Measurements from ENCODE around the gene HAPLN2.
A peak's percentile ranks its signal among the peaks of the same experiment; 100 is the strongest.

Gene HAPLN2

DNA sequence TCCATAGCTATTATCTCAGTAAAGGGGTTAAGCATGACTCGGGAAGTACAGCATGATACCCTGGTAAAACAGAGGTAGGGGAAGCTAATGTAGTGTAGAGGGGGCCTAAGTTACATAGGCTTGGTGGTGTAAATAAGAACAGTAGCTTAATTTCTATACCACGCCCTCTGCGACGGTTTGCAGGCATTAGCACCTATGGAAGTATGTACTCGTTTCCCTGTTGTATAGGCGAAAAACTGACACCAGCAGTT is 28.1 kb upstream of the HAPLN2 start:
- no peaks in the 10 kb centered on the region for H3K27me3 ChIP-seq (ENCODE audit: control insufficient read depth, insufficient read depth, low read length)
- peaks cover 4% of the 10 kb centered on the region for H3K4me1 ChIP-seq
- H2AFZ ChIP-seq = peak overlapping the region; percentile 83

DNA sequence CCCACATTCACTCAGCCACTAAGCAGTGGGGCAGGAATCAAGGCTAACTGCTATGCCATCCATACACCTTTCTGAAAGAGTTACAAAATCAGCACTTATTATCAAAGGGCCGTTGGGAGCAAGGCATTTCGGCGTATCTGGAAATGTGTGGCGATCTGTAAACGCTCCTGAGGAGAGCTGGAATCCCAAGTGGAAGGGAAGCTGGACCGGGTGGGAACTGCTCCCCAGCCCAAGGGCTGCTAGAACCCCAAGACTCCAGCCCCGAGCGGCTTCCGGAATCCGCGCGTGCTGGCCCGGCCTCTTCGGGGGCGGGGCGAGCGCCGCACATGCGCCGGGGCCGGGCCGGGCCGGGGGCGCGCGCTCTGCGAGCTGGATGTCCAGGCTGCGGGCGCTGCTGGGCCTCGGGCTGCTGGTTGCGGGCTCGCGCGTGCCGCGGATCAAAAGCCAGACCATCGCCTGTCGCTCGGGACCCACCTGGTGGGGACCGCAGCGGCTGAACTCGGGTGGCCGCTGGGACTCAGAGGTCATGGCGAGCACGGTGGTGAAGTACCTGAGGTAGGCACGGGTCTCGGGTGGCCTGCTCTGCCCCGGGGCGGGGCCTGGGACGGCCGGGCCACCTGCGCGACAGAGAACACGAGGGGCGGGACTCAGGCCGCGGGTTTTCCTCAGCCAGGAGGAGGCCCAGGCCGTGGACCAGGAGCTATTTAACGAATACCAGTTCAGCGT is 27.6 kb upstream of the HAPLN2 start, which contains the start of gene NAXE:
TSS of gene NAXE (plus strand) at position 345 of the 726 bp plus-strand sequence. CDS start at position 374, 29 bp downstream.
- Histone ChIP-seq H2AFZ (peak within 1 kb of the TSS; percentile 83), H3K27ac (peak within 1 kb of the TSS; percentile 74), H3K36me3 (ENCODE audit: control insufficient read depth, insufficient read depth, low read length) (no peaks in the 10 kb centered on the region)

More for the DNA sequence above, 28.1 kb upstream of the HAPLN2 start:
- Histone ChIP-seq H3K79me2 (no peaks in the 10 kb centered on the region), H3K9me3 (ENCODE audit: control insufficient read depth, low read length) (no peaks in the 10 kb centered on the region), H3K27ac (peak overlapping the region; percentile 74), H3K9ac (no peak overlapping the region), H3K4me2 (ENCODE audit: low read length) (peak overlapping the region; percentile 92), H3K36me3 (ENCODE audit: control insufficient read depth, insufficient read depth, low read length) (no peaks in the 10 kb centered on the region), H3K4me3 (ENCODE audit: low read depth, low read length) (peak overlapping the region; percentile 83)
- TF ChIP-seq, protein P1, sequence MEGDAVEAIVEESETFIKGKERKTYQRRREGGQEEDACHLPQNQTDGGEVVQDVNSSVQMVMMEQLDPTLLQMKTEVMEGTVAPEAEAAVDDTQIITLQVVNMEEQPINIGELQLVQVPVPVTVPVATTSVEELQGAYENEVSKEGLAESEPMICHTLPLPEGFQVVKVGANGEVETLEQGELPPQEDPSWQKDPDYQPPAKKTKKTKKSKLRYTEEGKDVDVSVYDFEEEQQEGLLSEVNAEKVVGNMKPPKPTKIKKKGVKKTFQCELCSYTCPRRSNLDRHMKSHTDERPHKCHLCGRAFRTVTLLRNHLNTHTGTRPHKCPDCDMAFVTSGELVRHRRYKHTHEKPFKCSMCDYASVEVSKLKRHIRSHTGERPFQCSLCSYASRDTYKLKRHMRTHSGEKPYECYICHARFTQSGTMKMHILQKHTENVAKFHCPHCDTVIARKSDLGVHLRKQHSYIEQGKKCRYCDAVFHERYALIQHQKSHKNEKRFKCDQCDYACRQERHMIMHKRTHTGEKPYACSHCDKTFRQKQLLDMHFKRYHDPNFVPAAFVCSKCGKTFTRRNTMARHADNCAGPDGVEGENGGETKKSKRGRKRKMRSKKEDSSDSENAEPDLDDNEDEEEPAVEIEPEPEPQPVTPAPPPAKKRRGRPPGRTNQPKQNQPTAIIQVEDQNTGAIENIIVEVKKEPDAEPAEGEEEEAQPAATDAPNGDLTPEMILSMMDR (IDR thresholded peaks at IDR 0.05) = no peak

DNA sequence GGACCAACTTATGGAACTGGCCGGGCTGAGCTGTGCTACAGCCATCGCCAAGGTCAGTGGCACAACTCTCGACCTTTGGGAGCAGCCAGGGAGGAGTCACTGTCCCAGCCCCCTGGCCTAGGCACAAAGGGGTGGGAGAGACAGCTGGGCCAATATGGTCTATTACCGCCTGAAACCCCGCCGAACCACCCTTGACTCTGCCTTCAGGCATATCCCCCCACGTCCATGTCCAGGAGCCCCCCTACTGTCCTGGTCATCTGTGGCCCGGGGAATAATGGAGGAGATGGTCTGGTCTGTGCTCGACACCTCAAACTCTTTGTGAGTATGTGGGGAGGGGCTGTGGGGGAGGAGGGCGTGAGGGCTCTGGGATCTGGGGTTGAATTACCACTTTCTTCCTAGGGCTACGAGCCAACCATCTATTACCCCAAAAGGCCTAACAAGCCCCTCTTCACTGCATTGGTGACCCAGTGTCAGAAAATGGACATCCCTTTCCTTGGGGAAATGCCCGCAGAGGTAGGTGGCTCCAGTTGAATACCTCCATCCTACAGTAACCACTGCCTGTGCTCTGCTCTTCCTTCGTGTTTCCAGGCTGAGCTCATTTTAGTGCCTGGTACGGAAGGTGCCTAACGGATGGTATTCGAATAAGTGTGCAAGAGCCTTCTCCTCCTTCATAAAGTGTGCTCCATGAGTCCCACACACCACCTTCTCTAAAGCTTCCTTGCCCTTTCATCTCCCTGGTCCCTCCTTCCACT is 26.9 kb upstream of the HAPLN2 start:
- Histone ChIP-seq H3K9ac (peak overlapping the region; percentile 46), H3K9me3 (ENCODE audit: control insufficient read depth, low read length) (no peaks in the 10 kb centered on the region), H2AFZ (peak overlapping the region; percentile 83), H3K79me2 (no peaks in the 10 kb centered on the region), H3K27ac (peak overlapping the region; percentile 74), H3K4me3 (ENCODE audit: low read depth, low read length) (peak overlapping the region; percentile 83), H3K4me1 (peaks cover 4% of the 10 kb centered on the region), H3K36me3 (ENCODE audit: control insufficient read depth, insufficient read depth, low read length) (no peaks in the 10 kb centered on the region), H3K4me2 (ENCODE audit: low read length) (peak overlapping the region; percentile 92), H3K27me3 (ENCODE audit: control insufficient read depth, insufficient read depth, low read length) (no peaks in the 10 kb centered on the region)
- TF ChIP-seq, protein P1 (IDR thresholded peaks at IDR 0.05) = no peak

More for the DNA sequence above, 27.6 kb upstream of the HAPLN2 start, which contains the start of gene NAXE:
- Histone ChIP-seq H3K27me3 (ENCODE audit: control insufficient read depth, insufficient read depth, low read length) (no peaks in the 10 kb centered on the region), H3K4me1 (peaks cover 4% of the 10 kb centered on the region), H3K9me3 (ENCODE audit: control insufficient read depth, low read length) (no peaks in the 10 kb centered on the region), H3K79me2 (no peaks in the 10 kb centered on the region), H3K9ac (peak within 1 kb of the TSS; percentile 46), H3K4me3 (ENCODE audit: low read depth, low read length) (peak within 1 kb of the TSS; percentile 83), H3K4me2 (ENCODE audit: low read length) (peak within 1 kb of the TSS; percentile 92)
- TF ChIP-seq, protein P1 (IDR thresholded peaks at IDR 0.05) = no peak

GRCh38 chr1:156592910-156593660 is 26.1 kb upstream of the HAPLN2 start:
- no peaks in the 10 kb centered on the region for H3K36me3 ChIP-seq (ENCODE audit: control insufficient read depth, insufficient read depth, low read length)
- H3K27ac ChIP-seq = no peak overlapping the region
- TF ChIP-seq, protein P1 (IDR thresholded peaks at IDR 0.05) = no peak
- no peaks in the 10 kb centered on the region for H3K79me2 ChIP-seq
- H3K4me3 ChIP-seq (ENCODE audit: low read depth, low read length) = no peak overlapping the region
- H3K9ac ChIP-seq = no peak overlapping the region
- peaks cover 4% of the 10 kb centered on the region for H3K4me1 ChIP-seq
- H3K9me3 ChIP-seq (ENCODE audit: control insufficient read depth, low read length) = no peaks in the 10 kb centered on the region
- H2AFZ ChIP-seq = no peak overlapping the region
- no peaks in the 10 kb centered on the region for H3K27me3 ChIP-seq (ENCODE audit: control insufficient read depth, insufficient read depth, low read length)
- no peak overlapping the region for H3K4me2 ChIP-seq (ENCODE audit: low read length)

Measured in parathyroid adenoma (tissue), 2 donors.